Omental fat pad (tissue), 4 donors: Measurements from ENCODE around the gene HAUS1. TPM values are rescaled to one million over a fixed set of nuclear protein-coding genes. Genes with fewer than 3 reads are reported as not detected.

Source experiments
- ATAC-seq: fragments of 150-250 bp; one replicate; pipeline ENCODE4 v1.9.1; 2016; ENCODE audit warnings: mild to moderate bottlenecking, moderate library complexity; ENCODE audit not compliant: low FRiP score
- DNase-seq: peaks from one replicate; pipeline ENCODE4 v3.0.0-alpha.2; 2019; ENCODE audit warnings: low spot score
- total RNA-seq, 4 donors: library from RNA; depleted of rRNA; stranded (reverse); fragments of >200 nt; gene quantifications; one replicate each; pipeline ENCODE4 v1.1.0, GENCODE V29; 2016
- TF ChIP-seq, protein P1 (sequence below), 3 donors: fragments of 450-650 bp; IDR thresholded peaks; one replicate each; pipeline ENCODE4 v1.5.1; 2016 to 2017; ENCODE audit warnings: antibody characterized with exemption in 3 of 3, mild to moderate bottlenecking in 3 of 3, moderate library complexity in 2 of 3

The HAUS1 gene
- total RNA-seq, 4 donors from 2014 or later = 23.4 to 28.5 (median 27.3) TPM

DNA sequence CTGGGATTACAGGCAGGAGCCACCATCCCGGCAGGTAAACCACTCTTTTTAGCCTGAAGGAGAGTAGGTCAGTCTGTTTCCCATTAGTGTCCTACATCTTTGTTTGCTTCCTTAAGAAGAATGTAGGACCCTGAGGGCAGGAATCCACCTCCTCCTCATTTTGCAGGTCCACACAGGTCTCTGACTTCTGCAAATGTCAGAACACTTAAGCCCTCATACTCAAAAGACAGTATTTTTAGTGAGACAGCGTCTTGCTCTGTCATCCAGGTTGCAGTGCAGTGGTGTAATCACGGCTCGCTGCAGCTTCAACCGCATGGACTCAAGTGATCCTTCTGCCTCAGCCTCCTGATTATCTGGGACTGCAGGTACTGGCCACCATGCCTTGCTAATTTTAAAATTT lies 41.4 kb upstream of the HAUS1 start:
- no peak for DNase-seq

DNA sequence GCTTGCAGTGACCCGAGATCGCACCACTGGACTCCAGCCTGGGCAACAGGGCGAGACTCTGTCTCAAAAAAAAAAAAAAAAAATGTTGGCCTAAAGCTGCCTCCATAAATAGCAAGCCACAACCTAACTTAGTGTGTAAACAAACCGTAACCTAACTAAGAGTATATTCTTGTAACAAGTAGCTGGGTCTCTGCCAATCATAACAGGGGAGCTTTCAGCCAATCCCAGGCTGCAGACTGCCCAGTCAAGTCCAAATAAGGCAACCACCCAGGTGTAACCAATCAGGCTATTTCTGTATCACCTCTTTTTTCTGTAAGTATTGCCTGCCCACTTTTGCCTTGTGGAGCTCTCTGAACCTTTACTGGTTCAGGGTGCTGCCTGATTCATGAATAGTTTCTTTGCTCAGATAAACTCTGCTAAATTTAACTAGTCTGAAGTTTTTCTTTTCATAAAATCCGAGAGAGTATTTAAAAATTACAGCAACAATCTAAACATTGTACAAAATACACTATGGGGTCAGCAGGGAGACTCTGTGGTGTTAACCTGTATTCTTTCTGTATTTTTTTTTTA lies 36.7 kb upstream of the HAUS1 start:
- TF ChIP-seq, protein P1, sequence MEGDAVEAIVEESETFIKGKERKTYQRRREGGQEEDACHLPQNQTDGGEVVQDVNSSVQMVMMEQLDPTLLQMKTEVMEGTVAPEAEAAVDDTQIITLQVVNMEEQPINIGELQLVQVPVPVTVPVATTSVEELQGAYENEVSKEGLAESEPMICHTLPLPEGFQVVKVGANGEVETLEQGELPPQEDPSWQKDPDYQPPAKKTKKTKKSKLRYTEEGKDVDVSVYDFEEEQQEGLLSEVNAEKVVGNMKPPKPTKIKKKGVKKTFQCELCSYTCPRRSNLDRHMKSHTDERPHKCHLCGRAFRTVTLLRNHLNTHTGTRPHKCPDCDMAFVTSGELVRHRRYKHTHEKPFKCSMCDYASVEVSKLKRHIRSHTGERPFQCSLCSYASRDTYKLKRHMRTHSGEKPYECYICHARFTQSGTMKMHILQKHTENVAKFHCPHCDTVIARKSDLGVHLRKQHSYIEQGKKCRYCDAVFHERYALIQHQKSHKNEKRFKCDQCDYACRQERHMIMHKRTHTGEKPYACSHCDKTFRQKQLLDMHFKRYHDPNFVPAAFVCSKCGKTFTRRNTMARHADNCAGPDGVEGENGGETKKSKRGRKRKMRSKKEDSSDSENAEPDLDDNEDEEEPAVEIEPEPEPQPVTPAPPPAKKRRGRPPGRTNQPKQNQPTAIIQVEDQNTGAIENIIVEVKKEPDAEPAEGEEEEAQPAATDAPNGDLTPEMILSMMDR (IDR thresholded peaks at IDR 0.05) = no peak
- ATAC-seq = no peak
- no peak for DNase-seq

More for the DNA sequence above, 41.4 kb upstream of the HAUS1 start:
- ATAC-seq = no peak
- TF ChIP-seq, protein P1 (IDR thresholded peaks at IDR 0.05) = no peak

DNA sequence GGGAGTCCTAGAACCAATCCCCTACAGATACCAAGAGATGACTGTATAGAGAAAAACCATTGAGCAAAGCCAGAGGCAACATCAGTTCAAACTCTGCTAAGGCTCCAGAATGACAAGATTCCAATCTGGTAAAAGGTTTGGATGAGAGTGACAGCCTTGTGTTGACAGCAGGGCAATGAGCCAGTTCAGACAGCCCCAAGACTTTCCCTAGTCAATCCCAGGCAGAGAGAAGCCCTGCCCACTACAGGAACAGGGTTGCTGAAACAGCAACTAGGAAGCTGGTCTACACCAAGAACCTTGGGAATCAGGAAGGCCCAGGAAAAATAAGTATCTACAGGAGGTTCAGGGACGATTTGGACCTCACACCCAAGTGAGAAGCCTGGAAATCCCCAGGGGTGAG lies 35.4 kb upstream of the HAUS1 start:
- TF ChIP-seq, protein P1 (IDR thresholded peaks at IDR 0.05) = no peak
- no peak for ATAC-seq
- no peak for DNase-seq

DNA sequence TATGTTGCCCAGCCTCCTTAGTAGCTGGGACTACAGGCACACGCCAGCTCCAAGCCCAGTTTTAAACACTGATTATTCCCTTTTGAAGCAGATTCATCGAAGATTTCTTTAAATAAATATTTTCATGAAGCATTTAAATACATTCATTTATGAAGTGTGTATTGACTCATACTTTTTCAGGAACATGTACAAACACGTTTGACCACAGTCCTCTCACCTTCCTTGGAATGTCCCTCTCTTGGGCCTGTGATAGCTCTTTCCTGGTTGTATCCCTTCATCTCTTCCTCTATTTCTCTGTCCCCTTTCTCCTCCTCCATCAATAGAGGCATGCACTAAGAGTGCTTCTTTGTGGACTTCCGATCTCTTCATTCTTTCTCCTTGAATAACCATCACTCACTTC lies 34.7 kb upstream of the HAUS1 start:
- TF ChIP-seq, protein P1 (IDR thresholded peaks at IDR 0.05) = no peak
- DNase-seq (no peak), ATAC-seq (no peak)

DNA sequence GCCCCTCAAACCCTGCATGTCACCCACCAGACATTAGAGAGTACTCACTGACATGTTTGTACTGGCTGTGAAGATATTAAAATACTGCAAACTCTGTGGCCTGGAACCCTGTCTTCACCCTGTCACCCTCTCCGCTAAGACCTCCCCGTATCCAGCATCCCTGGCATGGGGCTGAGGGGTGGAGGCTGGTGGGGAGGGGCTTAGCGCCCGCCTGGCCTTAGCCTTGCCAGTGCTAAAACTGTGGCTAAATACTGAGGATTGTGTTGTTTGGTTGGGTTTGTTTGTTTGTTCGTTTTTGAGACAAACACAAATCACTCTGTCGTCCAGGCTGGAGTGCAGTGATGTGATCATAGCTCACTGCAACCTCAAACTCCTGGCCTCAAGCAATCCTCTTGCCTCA lies 34.0 kb upstream of the HAUS1 start:
- ATAC-seq = no peak
- DNase-seq = no peak
- TF ChIP-seq, protein P1 (IDR thresholded peaks at IDR 0.05) = no peak

DNA sequence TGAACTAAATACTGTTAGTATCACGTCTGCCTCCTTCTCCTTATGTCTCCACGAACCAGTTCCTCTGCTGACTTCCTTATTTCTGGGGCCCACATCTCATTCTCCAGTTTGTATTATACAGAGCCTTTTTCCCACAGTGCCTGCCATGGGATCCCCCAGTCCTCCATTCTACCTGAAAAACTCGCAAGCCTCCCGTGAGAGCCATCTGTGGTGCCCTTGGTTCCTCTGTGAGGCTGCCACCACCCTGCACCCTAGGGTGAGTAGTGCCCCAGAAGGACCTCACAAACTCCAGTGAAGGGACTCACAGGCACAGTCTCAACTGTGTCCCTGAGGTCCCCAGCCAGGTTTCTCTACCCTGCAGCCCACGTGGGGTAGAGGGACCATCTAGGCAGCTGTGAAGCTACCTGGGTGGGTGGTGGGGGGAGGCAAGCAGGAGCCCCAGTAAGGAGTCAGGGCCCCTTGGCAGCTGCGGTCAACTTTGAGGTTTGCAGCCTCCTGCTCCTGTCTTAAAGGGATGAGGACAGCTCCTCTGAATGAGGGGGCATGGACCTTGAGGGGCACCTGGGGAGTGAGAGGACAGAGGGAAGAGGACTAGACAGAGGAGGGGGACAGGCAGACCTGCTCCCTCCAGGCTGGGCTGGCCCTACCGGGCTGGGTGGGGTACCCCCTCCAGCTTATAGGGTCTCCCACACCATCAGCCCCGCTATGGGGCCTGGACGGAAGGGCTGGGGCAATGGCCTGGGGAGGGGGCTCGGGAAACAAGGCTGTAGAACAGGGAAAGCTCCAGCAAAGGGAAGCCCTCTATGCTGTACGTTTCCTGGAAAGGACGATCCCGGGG lies 33.2 kb upstream of the HAUS1 start:
- DNase-seq (no peak), ATAC-seq (peak; percentile 16)
- TF ChIP-seq, protein P1 (IDR thresholded peaks at IDR 0.05) = no peak
